22Rv1 (cell line): ENCODE measurements around the gene ST6GAL2.

Experiments
- ZFX ChIP-seq: fragments of 450-650 bp; IDR thresholded peaks from 2 replicates; pipeline ENCODE4 v1.6.1; 2017; ENCODE audit warnings: antibody characterized with exemption, borderline replicate concordance
- TF ChIP-seq, protein P1 (sequence below): fragments of 450-650 bp; IDR thresholded peaks from 2 replicates; pipeline ENCODE4 v1.5.1; 2017; ENCODE audit warnings: mild to moderate bottlenecking

- TF ChIP-seq, protein P1, sequence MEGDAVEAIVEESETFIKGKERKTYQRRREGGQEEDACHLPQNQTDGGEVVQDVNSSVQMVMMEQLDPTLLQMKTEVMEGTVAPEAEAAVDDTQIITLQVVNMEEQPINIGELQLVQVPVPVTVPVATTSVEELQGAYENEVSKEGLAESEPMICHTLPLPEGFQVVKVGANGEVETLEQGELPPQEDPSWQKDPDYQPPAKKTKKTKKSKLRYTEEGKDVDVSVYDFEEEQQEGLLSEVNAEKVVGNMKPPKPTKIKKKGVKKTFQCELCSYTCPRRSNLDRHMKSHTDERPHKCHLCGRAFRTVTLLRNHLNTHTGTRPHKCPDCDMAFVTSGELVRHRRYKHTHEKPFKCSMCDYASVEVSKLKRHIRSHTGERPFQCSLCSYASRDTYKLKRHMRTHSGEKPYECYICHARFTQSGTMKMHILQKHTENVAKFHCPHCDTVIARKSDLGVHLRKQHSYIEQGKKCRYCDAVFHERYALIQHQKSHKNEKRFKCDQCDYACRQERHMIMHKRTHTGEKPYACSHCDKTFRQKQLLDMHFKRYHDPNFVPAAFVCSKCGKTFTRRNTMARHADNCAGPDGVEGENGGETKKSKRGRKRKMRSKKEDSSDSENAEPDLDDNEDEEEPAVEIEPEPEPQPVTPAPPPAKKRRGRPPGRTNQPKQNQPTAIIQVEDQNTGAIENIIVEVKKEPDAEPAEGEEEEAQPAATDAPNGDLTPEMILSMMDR, result no peak
- no peak for TF ChIP-seq ZFX
Observed at GRCh38 chr2:106932644-106933043, 46.7 kb upstream of the ST6GAL2 start.
